GM12878 (cell line): ENCODE measurements around the gene TCERG1L.

Source experiments
- CREB1 ChIP-seq: IDR thresholded peaks from 2 replicates; pipeline ENCODE4 v1.6.1; 2012; ENCODE audit warnings: low read depth, mild to moderate bottlenecking, inconsistent platforms
- DPF2 ChIP-seq: fragments of 450-650 bp; IDR thresholded peaks from 2 replicates; pipeline ENCODE4 v1.6.1; 2017; ENCODE audit warnings: mild to moderate bottlenecking
- EP300 ChIP-seq, 2 experiments: fragments of 150-350 bp in 1 of 2; IDR thresholded peaks; 2 replicates each; pipeline ENCODE4 v1.6.1; 2011 to 2012; ENCODE audit warnings: low read depth in 2 of 2, low read length in 2 of 2, borderline replicate concordance in 1 of 2, improper control_type of control experiment in 1 of 2, inconsistent platforms in 1 of 2; ENCODE audit not compliant: control insufficient read depth in 1 of 2
- KAT2A ChIP-seq: conservative IDR thresholded peaks from 2 replicates; pipeline ENCODE4 v1.6.1; 2011; ENCODE audit warnings: low read depth, low read length; ENCODE audit not compliant: control insufficient read depth
- MXI1 ChIP-seq: fragments of 150-350 bp; IDR thresholded peaks from 2 replicates; pipeline ENCODE4 v1.6.1; 2011; ENCODE audit warnings: low read depth, mild to moderate bottlenecking, inconsistent platforms, low read length, improper control_type of control experiment
- NBN ChIP-seq: fragments of 450-650 bp; IDR thresholded peaks from 2 replicates; pipeline ENCODE4 v1.6.1; 2016
- NFIC ChIP-seq: IDR thresholded peaks from 2 replicates; pipeline ENCODE4 v1.6.1; 2012; ENCODE audit warnings: low read depth, mild to moderate bottlenecking, inconsistent platforms, low read length, moderate library complexity
- POLR2A ChIP-seq: IDR thresholded peaks from 2 replicates; pipeline ENCODE4 v1.6.1; 2011; ENCODE audit warnings: low read depth, mild to moderate bottlenecking, low read length
- RAD51 ChIP-seq: fragments of 450-650 bp; IDR thresholded peaks from 2 replicates; pipeline ENCODE4 v1.6.1; 2016; ENCODE audit warnings: moderate library complexity, mild to moderate bottlenecking, inconsistent platforms
- RCOR1 ChIP-seq: conservative IDR thresholded peaks from 2 replicates; pipeline ENCODE4 v1.6.1; 2012; ENCODE audit warnings: low read depth, low read length, improper control_type of control experiment
- SMARCA5 ChIP-seq: fragments of 450-650 bp; IDR thresholded peaks from 2 replicates; pipeline ENCODE4 v1.6.1; 2017; ENCODE audit warnings: mild to moderate bottlenecking
- ZNF274 ChIP-seq: IDR thresholded peaks from one replicate; pipeline ENCODE4 v1.8.0; 2011; ENCODE audit not compliant: insufficient read length, insufficient read depth

DNA sequence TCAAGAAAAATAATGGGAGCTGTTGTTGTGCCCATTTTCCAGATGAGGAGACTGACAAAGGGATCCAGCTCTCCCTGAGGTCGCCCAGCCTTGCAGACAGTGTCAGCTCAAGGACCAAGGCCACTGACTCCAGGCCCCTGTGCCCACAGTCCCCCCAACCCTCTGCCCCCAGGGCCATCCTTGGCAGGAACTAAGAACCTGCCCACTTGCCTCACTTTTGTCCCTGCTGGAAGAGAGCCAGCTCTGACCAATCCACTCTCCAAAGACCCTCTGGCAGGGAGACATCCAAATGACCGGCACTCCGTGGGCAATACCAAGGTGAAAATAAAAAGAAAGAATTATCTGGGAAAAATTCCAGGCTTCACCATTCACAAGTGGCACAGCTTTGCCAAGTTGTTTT, 101.3 kb downstream of the TCERG1L start:
- TF ChIP-seq POLR2A (no peak), KAT2A (no peak), CREB1 (no peak), SMARCA5 (no peak), RCOR1 (no peak), EP300 (IDR thresholded peaks at IDR 0.05; ENCODE audit: borderline replicate concordance in 1 of 2, control insufficient read depth in 1 of 2, low read depth in 2 of 2, low read length in 2 of 2) (no peak), MXI1 (no peak), ZNF274 (no peak), DPF2 (no peak), NBN (no peak), RAD51 (no peak), NFIC (no peak)
